AG09319 (cell line): ENCODE results near the gene PDZD4.

Experiments used
- DNase-seq: peaks from one replicate; pipeline ENCODE4 v3.0.0-alpha.2; 2010; ENCODE audit warnings: low read depth; ENCODE audit errors: extremely low read depth
- CTCF ChIP-seq: IDR thresholded peaks from 2 replicates; pipeline ENCODE4 v1.5.1; 2011; ENCODE audit warnings: low read depth, mild to moderate bottlenecking, inconsistent platforms, low read length, moderate library complexity

The PDZD4 gene

GRCh38 chrX:153853180-153853901 is 23.0 kb upstream of the PDZD4 start:
- TF ChIP-seq CTCF = no peak
- no peak for DNase-seq

DNA sequence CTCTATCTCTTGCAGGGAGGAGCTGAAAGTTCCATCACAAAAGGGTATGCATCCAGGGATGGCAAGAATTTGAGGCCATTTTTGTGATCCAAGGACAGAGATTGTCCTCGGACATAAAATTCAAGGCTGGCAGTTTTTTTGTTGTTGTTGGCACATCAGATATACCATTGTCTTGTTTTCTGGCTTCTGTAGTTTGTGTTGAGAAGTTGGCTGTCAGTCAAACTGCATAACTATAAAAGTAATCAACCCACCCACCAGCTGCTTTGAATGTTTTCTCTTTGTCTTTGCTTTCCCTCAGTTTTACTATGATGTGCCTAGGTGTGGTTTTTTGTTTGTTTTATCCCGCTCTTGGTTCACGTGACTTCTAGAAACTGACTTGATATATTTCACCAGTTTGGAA is 21.6 kb upstream of the PDZD4 start:
- TF ChIP-seq CTCF = no peak
- DNase-seq = no peak

DNA sequence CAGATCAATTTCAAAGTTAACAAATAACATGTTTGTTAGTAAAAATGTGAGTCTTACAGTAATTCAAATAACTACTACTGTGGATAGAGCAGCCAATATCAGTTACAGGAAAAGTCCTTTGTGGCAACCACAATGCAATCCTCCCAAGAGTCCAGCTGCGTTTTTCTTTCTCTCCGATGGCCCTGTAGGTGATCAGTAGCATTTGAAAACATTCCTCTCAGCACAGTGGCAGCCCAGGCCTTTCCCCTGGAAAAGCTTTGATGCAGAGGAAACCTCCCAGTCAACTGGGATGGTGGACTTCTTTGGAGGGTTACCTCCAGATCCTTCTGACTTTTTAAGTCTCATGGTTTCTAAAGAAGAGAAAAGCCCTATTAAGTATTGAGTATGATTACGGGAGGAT is 18.0 kb upstream of the PDZD4 start:
- TF ChIP-seq CTCF = no peak
- DNase-seq = no peak

DNA sequence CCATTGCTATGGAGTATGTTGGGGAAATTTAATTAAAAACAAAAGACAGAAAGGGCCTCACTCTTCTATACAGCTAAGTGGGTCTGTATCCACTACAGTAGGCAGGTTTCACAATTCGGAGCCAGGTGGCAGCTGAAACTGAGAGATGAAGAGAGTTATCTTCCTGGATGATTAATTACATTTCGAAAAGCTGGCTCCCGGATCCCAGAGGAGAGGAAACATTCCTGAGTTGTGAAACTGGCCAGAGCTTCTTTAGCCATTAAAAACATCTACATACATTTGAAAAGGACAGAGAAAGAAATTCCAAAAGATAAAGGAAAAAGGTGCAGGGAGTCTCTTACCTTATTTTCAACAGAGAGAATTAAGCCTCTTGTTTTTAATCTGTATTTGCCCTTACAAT is 15.5 kb upstream of the PDZD4 start:
- no peak for TF ChIP-seq CTCF

GRCh38 chrX:153845195-153845594 is 14.9 kb upstream of the PDZD4 start:
- no peak for TF ChIP-seq CTCF
- no peak for DNase-seq

More for the DNA sequence above, 15.5 kb upstream of the PDZD4 start:
- no peak for DNase-seq

DNA sequence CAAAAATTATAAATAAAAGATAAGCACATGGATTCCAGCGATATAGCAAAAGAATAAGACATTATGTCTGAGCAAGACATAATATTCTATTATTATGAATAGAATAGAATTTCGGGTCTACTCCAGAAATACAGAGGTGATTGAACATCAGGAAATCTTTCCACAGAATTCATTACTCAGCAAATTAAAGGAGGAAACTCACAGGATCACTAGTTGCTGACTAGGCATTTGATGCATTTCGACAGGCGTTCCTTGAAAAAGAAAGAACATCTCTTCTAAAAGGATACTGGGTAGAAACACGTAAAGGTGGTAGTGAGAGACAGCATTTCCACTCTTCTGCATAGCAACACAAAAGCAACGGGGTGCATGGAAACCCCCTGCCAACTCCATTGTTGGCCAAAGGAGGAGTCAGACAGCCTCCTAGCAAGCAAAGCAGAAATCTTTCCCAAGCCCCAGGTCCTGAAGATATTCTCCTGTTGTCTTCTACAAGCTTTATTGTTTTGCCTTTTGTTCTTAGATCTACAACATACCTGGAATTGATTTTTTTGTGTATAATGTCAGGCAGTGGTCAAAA is 14.3 kb upstream of the PDZD4 start:
- TF ChIP-seq CTCF = no peak

GRCh38 chrX:153836921-153837320 is 6.6 kb upstream of the PDZD4 start:
- no peak for TF ChIP-seq CTCF
- no peak for DNase-seq

More for the DNA sequence above, 14.3 kb upstream of the PDZD4 start:
- no peak for DNase-seq
